HL-60 (cell line): Measurements from ENCODE around the gene DNAH14.

Experiments
- CTCF ChIP-seq: IDR thresholded peaks from one replicate; pipeline ENCODE4 v1.5.1; 2011; ENCODE audit warnings: low read length, control low read depth, inconsistent platforms; ENCODE audit not compliant: insufficient read depth
- GABPA ChIP-seq: IDR thresholded peaks from 2 replicates; pipeline ENCODE4 v1.6.1; 2012; ENCODE audit warnings: low read depth
- POLR2AphosphoS5 ChIP-seq: IDR thresholded peaks from 2 replicates; pipeline ENCODE4 v1.6.1; 2012; ENCODE audit warnings: low read depth
- REST ChIP-seq: IDR thresholded peaks from 2 replicates; pipeline ENCODE4 v1.6.1; 2012; ENCODE audit warnings: low read depth; ENCODE audit not compliant: insufficient replicate concordance
- SPI1 ChIP-seq: IDR thresholded peaks from 2 replicates; pipeline ENCODE4 v1.6.1; 2012; ENCODE audit warnings: low read depth, mild to moderate bottlenecking, borderline replicate concordance

GRCh38 chr1:225044258-225044657 is 114.8 kb downstream of the DNAH14 start:
- TF ChIP-seq CTCF, result no peak
- TF ChIP-seq REST, result no peak
- TF ChIP-seq POLR2AphosphoS5, result no peak
- TF ChIP-seq SPI1, result no peak
- no peak for TF ChIP-seq GABPA
